Endodermal cell (in vitro differentiated cells): ENCODE data around the gene MRS2. TPM values are rescaled to one million over a fixed set of nuclear protein-coding genes. Genes with fewer than 3 reads are reported as not detected.

Experiments used
- DNase-seq: peaks from one replicate; pipeline ENCODE4 v3.0.0-alpha.2; 2017
- H3K27ac ChIP-seq: 2 replicates; pipeline ENCODE4 v1.5.1; 2013; ENCODE audit warnings: mild to moderate bottlenecking, low read depth, low read length, moderate library complexity
- H3K27me3 ChIP-seq: 2 replicates; pipeline ENCODE4 v1.6.1; 2013; ENCODE audit warnings: mild to moderate bottlenecking, low read length, moderate library complexity; ENCODE audit not compliant: insufficient read depth, control insufficient read depth, poor library complexity, severe bottlenecking
- H3K36me3 ChIP-seq: 2 replicates; pipeline ENCODE4 v1.7.0; 2013; ENCODE audit warnings: mild to moderate bottlenecking, low read length, moderate library complexity; ENCODE audit not compliant: control insufficient read depth, insufficient read depth
- H3K4me1 ChIP-seq: one replicate; pipeline ENCODE4 v1.7.0; 2013; ENCODE audit warnings: low read length; ENCODE audit not compliant: control insufficient read depth, insufficient read depth
- H3K4me3 ChIP-seq: 2 replicates; pipeline ENCODE4 v1.5.1; 2013; ENCODE audit warnings: mild to moderate bottlenecking, low read length, moderate library complexity
- H3K9ac ChIP-seq: 2 replicates; pipeline ENCODE4 v1.6.1; 2013; ENCODE audit warnings: mild to moderate bottlenecking, low read length, moderate library complexity; ENCODE audit not compliant: poor library complexity, severe bottlenecking; ENCODE audit errors: extremely low read depth
- H3K9me3 ChIP-seq: 2 replicates; pipeline ENCODE4 v1.6.1; 2013; ENCODE audit warnings: mild to moderate bottlenecking, low read length, moderate library complexity; ENCODE audit not compliant: control insufficient read depth
- H3K27ac Mint-ChIP-seq: 2 replicates; pipeline ENCODE4 v1.8.0; 2020; ENCODE audit warnings: mixed read lengths
- H3K27me3 Mint-ChIP-seq: 2 replicates; pipeline ENCODE4 v1.8.0; 2021; ENCODE audit warnings: mild to moderate bottlenecking, mixed read lengths; ENCODE audit not compliant: insufficient read depth
- H3K36me3 Mint-ChIP-seq: 2 replicates; pipeline ENCODE4 v1.8.0; 2020; ENCODE audit warnings: low read depth, mixed read lengths
- H3K4me1 Mint-ChIP-seq: 2 replicates; pipeline ENCODE4 v1.8.0; 2020; ENCODE audit warnings: mixed read lengths
- H3K4me3 Mint-ChIP-seq: 2 replicates; pipeline ENCODE4 v1.8.0; 2020; ENCODE audit warnings: mild to moderate bottlenecking, moderate library complexity, mixed read lengths
- H3K9me3 Mint-ChIP-seq: 2 replicates; pipeline ENCODE4 v1.8.0; 2020; ENCODE audit warnings: mild to moderate bottlenecking, mixed read lengths
- CTCF ChIP-seq: fragments of 200-600 bp; sonication (generic); conservative IDR thresholded peaks from 2 replicates; pipeline ENCODE4 v1.5.0; 2021; ENCODE audit warnings: antibody characterized with exemption, mild to moderate bottlenecking
- WGBS, 2 experiments: methylation state at CpG; one replicate each; pipeline versions ENCODE4 v1.1.5 to v1.1.7; 2013; ENCODE audit warnings: missing lambda C conversion rate in 2 of 2, mixed read lengths in 1 of 2; ENCODE audit not compliant: insufficient coverage in 1 of 2, insufficient read length in 1 of 2; 5-methylcytosine and 5-hydroxymethylcytosine counted together
- total RNA-seq, 2 donors: library from RNA; stranded (reverse); fragmentation: NEBNext Ultra II Directional in 1 of 2; extraction: Animal tissue kit (Norgen Biotek cat#: 25700) in 1 of 2; gene quantifications; 2 replicates in 1 of 2; 3 replicates in 1 of 2; pipeline ENCODE4 v1.2.1, GENCODE V29; 2021

Gene MRS2
- total RNA-seq, 2 donors from 2014 or later = 45.4 to 51.8 TPM

GRCh38 chr6:24446670-24447069 lies 43.9 kb downstream of the MRS2 start:
- Histone ChIP-seq H3K36me3 (no peaks in the 10 kb centered on the region), H3K9ac (no peak overlapping the region), H3K9me3 (no peaks in the 10 kb centered on the region), H3K27ac (no peak overlapping the region), H3K4me1 (peaks cover 4% of the 10 kb centered on the region), H3K27me3 (no peaks in the 10 kb centered on the region), H3K4me3 (no peak overlapping the region)
- whole genome bisulfite sequencing, 2 experiments = 95% methylated on average over 7 of the region's 7 CpGs; no CpG with 5 or more reads in 1 of the 2 experiments
- no peak overlapping the region for H3K27ac Mint-ChIP-seq
- H3K4me3 Mint-ChIP-seq = no peak overlapping the region
- no peaks in the 10 kb centered on the region for H3K4me1 Mint-ChIP-seq
- no peaks in the 10 kb centered on the region for H3K9me3 Mint-ChIP-seq
- H3K36me3 Mint-ChIP-seq = peaks cover 5% of the 10 kb centered on the region
- no peaks in the 10 kb centered on the region for H3K27me3 Mint-ChIP-seq
- TF ChIP-seq CTCF = no peak
- DNase-seq = no peak

- no peaks in the 10 kb centered on the region for H3K4me1 Mint-ChIP-seq
- H3K4me3 Mint-ChIP-seq = no peak overlapping the region
- H3K4me3 ChIP-seq = no peak overlapping the region
- no peaks in the 10 kb centered on the region for H3K36me3 ChIP-seq
- peaks cover 4% of the 10 kb centered on the region for H3K4me1 ChIP-seq
- no peak overlapping the region for H3K27ac ChIP-seq
- no peak overlapping the region for H3K9ac ChIP-seq
- H3K9me3 ChIP-seq = no peaks in the 10 kb centered on the region
- DNase-seq = no peak
- no peak for TF ChIP-seq CTCF
- 70 to 71% methylated on average over 4 of the region's 4 CpGs for WGBS, 2 experiments
- H3K27me3 Mint-ChIP-seq = no peaks in the 10 kb centered on the region
- H3K27me3 ChIP-seq = no peaks in the 10 kb centered on the region
- H3K36me3 Mint-ChIP-seq = peaks cover 5% of the 10 kb centered on the region
- no peaks in the 10 kb centered on the region for H3K9me3 Mint-ChIP-seq
- no peak overlapping the region for H3K27ac Mint-ChIP-seq
Observed at GRCh38 chr6:24448396-24448795, 45.7 kb downstream of the MRS2 start.

GRCh38 chr6:24448828-24449525 lies 46.2 kb downstream of the MRS2 start:
- WGBS, 2 experiments = 87 to 93% methylated on average over 8 to 9 of the region's 9 CpGs
- no peaks in the 10 kb centered on the region for H3K27me3 Mint-ChIP-seq

More at GRCh38 chr6:24448828-24449525, 46.2 kb downstream of the MRS2 start:
- no peaks in the 10 kb centered on the region for H3K27me3 ChIP-seq
- Mint-ChIP-seq H3K36me3 (peaks cover 5% of the 10 kb centered on the region), H3K9me3 (no peaks in the 10 kb centered on the region), H3K4me3 (no peak overlapping the region), H3K27ac (no peak overlapping the region), H3K4me1 (no peaks in the 10 kb centered on the region)
- no peaks in the 10 kb centered on the region for H3K9me3 ChIP-seq
- DNase-seq = no peak
- peaks cover 4% of the 10 kb centered on the region for H3K4me1 ChIP-seq
- no peaks in the 10 kb centered on the region for H3K36me3 ChIP-seq
- H3K27ac ChIP-seq = no peak overlapping the region
- no peak overlapping the region for H3K4me3 ChIP-seq
- no peak overlapping the region for H3K9ac ChIP-seq
- no peak for TF ChIP-seq CTCF
